Measurements from ENCODE around the gene TSC22D1.

- TF ChIP-seq CTCF (conservative IDR thresholded peaks at IDR 0.05; ENCODE audit: low read depth, low read length) (no peak), EZH2 (IDR thresholded peaks at IDR 0.05; ENCODE audit: low read length, unreplicated experiment) (no peak), EZH2phosphoT487 (IDR thresholded peaks at IDR 0.05; ENCODE audit: borderline replicate concordance, low read length) (no peak)
Observed at GRCh38 chr13:44542361-44542760, 33.8 kb downstream of the TSC22D1 start.
